DOHH2 (cell line): Measurements from ENCODE around the gene ANKRD37.

Experiments used
- EZH2phosphoT487 ChIP-seq: fragments of 200-600 bp; sonication (generic); IDR thresholded peaks from 2 replicates; pipeline ENCODE4 v1.6.1; 2017; ENCODE audit warnings: borderline replicate concordance, mild to moderate bottlenecking, antibody characterized with exemption, low read length, moderate library complexity, mixed read lengths
- TF ChIP-seq, protein P1 (sequence below): fragments of 200-600 bp; sonication (generic); IDR thresholded peaks from one replicate; pipeline ENCODE4 v1.5.1; 2014; ENCODE audit warnings: antibody characterized with exemption, mild to moderate bottlenecking, low read depth, low read length; ENCODE audit not compliant: poor library complexity, severe bottlenecking

DNA sequence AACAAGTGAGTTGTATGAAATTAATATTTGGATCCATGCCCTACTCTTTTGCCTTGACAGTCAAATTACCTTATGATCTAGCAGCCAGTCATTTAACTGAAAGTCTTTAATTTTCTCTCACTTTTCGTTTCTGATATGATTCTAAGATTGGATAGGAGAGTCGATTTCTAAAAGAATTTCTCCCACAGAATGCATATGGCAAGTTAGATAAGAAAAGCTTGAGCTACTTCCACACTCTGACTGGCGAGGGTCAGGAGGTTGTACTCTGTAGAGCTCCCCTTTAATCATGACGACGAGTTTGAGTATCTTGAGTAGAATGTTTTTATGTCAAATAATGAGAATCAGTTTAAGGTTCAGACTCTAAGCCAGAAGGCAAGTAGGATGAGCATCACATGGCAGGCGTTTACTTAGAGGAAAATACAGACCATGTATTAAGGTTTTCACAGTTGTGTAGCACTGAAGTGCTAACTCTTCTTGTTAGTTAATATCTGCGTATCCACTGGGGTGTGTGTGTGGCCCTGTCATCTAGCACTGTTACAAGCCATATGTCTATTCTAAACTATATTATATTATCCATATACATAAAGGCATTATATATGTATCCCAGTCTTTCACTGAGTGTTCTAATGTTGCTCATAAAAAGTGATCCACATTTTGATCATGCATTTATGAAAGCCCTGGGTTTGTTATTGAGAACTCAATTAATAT, 38.8 kb upstream of the ANKRD37 start:
- TF ChIP-seq EZH2phosphoT487 = no peak
- TF ChIP-seq, protein P1, sequence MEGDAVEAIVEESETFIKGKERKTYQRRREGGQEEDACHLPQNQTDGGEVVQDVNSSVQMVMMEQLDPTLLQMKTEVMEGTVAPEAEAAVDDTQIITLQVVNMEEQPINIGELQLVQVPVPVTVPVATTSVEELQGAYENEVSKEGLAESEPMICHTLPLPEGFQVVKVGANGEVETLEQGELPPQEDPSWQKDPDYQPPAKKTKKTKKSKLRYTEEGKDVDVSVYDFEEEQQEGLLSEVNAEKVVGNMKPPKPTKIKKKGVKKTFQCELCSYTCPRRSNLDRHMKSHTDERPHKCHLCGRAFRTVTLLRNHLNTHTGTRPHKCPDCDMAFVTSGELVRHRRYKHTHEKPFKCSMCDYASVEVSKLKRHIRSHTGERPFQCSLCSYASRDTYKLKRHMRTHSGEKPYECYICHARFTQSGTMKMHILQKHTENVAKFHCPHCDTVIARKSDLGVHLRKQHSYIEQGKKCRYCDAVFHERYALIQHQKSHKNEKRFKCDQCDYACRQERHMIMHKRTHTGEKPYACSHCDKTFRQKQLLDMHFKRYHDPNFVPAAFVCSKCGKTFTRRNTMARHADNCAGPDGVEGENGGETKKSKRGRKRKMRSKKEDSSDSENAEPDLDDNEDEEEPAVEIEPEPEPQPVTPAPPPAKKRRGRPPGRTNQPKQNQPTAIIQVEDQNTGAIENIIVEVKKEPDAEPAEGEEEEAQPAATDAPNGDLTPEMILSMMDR = no peak
